ENCODE measurements around the gene DHRS7.

DHRS7 gene

DNA sequence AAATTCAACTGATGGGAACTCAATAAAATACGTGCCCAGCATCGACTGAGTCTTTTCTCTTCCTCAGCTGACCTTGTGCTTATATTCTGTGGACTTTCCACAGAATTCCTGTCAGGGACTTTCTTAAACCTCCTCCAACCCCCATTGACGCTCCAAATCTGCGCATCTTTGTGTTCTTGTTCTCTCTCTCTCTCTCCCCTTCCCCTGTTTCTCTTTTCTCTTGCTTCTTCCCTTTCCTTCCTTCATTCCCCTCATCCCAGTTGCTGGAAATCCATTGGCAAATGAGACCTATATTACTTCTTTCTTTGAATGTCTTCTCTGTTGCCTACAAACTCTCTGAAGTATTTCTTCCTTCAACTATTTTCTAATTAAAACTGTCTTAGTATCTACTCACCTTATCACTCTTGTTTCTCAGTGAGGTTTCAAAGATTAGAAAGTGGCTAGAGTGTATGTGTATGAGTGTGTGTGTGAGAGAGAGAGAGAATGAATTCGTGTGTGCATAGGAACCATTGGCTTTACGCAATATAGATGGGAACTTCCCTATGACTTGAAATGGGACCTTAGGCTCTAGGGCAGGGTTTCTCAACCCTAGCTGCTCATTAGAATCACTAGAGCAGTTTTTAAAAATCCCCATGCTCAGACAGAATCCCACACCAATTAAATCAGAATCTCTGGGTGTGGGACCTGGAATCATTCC, 41.8 kb upstream of the DHRS7 start:
- ChIA-PET POLR2A (no interaction called here), CTCF (no interaction called here)
- DNase-seq (ENCODE audit: extremely low spot score), result no peak
- TF ChIP-seq FOXM1 (IDR thresholded peaks at IDR 0.05; ENCODE audit: borderline replicate concordance), result no peak
- no peak for TF ChIP-seq CTBP1 (IDR thresholded peaks at IDR 0.05; ENCODE audit: borderline replicate concordance)
- TF ChIP-seq FOXK2 (IDR thresholded peaks at IDR 0.05), result no peak
- no peak for TF ChIP-seq HDGF (IDR thresholded peaks at IDR 0.05; ENCODE audit: borderline replicate concordance)
- no peak for TF ChIP-seq NFRKB (IDR thresholded peaks at IDR 0.05)
- TF ChIP-seq SUZ12 (IDR thresholded peaks at IDR 0.05), result no peak
- no peak for TF ChIP-seq SP1 (IDR thresholded peaks at IDR 0.05)
- TF ChIP-seq TARDBP (IDR thresholded peaks at IDR 0.05), result no peak
- TF ChIP-seq ELF4 (IDR thresholded peaks at IDR 0.05), result no peak
- no peak for TF ChIP-seq ARNT (IDR thresholded peaks at IDR 0.05)
- TF ChIP-seq, protein P1, sequence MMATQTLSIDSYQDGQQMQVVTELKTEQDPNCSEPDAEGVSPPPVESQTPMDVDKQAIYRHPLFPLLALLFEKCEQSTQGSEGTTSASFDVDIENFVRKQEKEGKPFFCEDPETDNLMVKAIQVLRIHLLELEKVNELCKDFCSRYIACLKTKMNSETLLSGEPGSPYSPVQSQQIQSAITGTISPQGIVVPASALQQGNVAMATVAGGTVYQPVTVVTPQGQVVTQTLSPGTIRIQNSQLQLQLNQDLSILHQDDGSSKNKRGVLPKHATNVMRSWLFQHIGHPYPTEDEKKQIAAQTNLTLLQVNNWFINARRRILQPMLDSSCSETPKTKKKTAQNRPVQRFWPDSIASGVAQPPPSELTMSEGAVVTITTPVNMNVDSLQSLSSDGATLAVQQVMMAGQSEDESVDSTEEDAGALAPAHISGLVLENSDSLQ (IDR thresholded peaks at IDR 0.05), result no peak
- no peak for TF ChIP-seq ZNF384 (IDR thresholded peaks at IDR 0.05)
- no peak for TF ChIP-seq L3MBTL2 (conservative IDR thresholded peaks at IDR 0.05)

DNA sequence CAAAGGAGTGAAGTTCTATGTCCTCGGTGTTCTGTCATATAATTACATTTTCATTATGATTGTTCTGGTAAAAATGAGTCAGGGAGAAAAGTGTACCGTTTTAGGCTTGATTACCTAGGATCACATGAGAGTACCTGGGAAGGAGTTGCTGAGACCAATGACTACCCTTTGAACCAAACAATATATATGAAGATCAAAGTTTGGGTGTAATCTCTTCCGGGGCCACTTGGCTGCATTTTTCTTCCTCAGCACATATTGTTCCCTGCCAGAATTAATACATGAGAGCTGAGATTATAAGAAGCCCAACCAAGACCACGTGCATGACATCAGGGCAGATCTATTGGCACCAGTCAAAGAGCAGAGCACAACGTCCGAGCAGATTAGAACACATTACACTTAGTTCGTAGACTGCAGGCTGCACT, 41.1 kb upstream of the DHRS7 start:
- CTCF ChIA-PET, result no interaction called here
- TF ChIP-seq, protein P1 (IDR thresholded peaks at IDR 0.05), result no peak
- no peak for TF ChIP-seq ZNF384 (IDR thresholded peaks at IDR 0.05)
- TF ChIP-seq SUZ12 (IDR thresholded peaks at IDR 0.05), result no peak
- no peak for TF ChIP-seq LEF1 (IDR thresholded peaks at IDR 0.05; ENCODE audit: borderline replicate concordance)
- no peak for TF ChIP-seq BHLHE40 (IDR thresholded peaks at IDR 0.05; ENCODE audit: borderline replicate concordance)
- TF ChIP-seq CTBP1 (IDR thresholded peaks at IDR 0.05; ENCODE audit: borderline replicate concordance), result no peak
- no peak for TF ChIP-seq FOXA1 (IDR thresholded peaks at IDR 0.05)
- no peak for TF ChIP-seq FOXM1 (IDR thresholded peaks at IDR 0.05; ENCODE audit: borderline replicate concordance)
- TF ChIP-seq ELF4 (IDR thresholded peaks at IDR 0.05), result no peak
- no peak for TF ChIP-seq ARNT (IDR thresholded peaks at IDR 0.05)
- no peak for TF ChIP-seq L3MBTL2 (conservative IDR thresholded peaks at IDR 0.05)
- POLR2A ChIA-PET, result no interaction called here
- DNase-seq (ENCODE audit: extremely low spot score), result no peak

DNA sequence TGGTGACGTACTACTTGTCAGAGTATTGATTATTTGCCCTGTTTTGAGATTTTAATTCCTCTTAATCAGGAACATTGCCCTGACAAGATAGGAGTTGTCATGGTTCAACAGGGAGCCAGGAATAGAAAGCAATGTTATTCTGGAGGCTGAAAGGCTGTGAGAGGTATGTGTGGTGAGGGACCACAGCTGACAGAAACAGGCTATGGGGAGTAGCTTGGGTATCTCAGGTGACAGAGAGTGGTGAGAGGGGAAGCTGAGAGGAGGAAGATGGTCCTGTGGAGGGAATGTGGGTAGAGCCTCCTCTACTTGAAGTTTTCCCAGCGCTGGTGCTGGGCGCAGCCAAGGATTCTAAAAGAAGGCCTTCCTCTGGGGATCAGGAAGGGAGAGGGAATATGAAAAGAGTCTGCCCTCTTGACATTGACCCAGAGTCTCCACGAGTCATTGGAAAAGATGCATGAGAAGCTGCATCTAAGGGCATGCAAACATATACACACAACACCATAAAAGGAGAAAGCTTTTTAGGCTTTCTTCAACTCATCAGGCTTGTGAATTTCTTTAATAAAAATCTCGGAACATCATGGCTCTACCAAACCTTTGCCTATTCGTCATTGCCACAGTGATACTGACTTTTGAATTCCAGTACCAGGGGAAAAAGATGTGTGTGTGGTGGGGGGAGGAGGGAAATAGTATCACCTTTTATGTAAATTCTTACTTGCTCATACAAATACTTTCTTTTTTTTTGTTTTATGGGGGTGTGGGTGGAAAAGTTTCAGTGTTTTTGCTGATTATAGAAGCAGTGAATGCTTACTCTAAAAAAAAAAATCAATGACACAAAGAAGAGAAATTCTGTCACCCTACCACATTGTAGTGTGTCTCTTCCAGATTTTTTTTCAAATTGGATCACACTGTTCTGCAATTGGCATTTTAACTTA, 39.9 kb upstream of the DHRS7 start:
- CTCF ChIA-PET, result no interaction called here
- POLR2A ChIA-PET, result interaction anchor here (2.9 kb wide), 1 partner anchor 44 kb away, joined by 12 read pairs; the partner anchor contains the start of gene PPM1A
- TF ChIP-seq HDGF (IDR thresholded peaks at IDR 0.05; ENCODE audit: borderline replicate concordance) (no peak), FOXA1 (IDR thresholded peaks at IDR 0.05) (no peak), FOXM1 (IDR thresholded peaks at IDR 0.05; ENCODE audit: borderline replicate concordance) (no peak), SP1 (IDR thresholded peaks at IDR 0.05) (no peak), BHLHE40 (IDR thresholded peaks at IDR 0.05; ENCODE audit: borderline replicate concordance) (no peak), NFRKB (IDR thresholded peaks at IDR 0.05) (no peak), ARNT (IDR thresholded peaks at IDR 0.05) (no peak), L3MBTL2 (conservative IDR thresholded peaks at IDR 0.05) (no peak), ZNF384 (IDR thresholded peaks at IDR 0.05) (no peak), ELF4 (IDR thresholded peaks at IDR 0.05) (no peak), LEF1 (IDR thresholded peaks at IDR 0.05; ENCODE audit: borderline replicate concordance) (no peak), FOXK2 (IDR thresholded peaks at IDR 0.05) (no peak), SUZ12 (IDR thresholded peaks at IDR 0.05) (no peak), CTBP1 (IDR thresholded peaks at IDR 0.05; ENCODE audit: borderline replicate concordance) (no peak), TARDBP (IDR thresholded peaks at IDR 0.05) (no peak)
- TF ChIP-seq, protein P1 (IDR thresholded peaks at IDR 0.05), result no peak
- DNase-seq (ENCODE audit: extremely low spot score), result no peak

GRCh38 chr14:60204104-60204842, 39.1 kb upstream of the DHRS7 start:
- DNase-seq (ENCODE audit: extremely low spot score), result no peak
- POLR2A ChIA-PET, result interaction anchor here (2.9 kb wide), 1 partner anchor 45 kb away, joined by 12 read pairs; the partner anchor contains the start of gene PPM1A
- TF ChIP-seq FOXK2 (IDR thresholded peaks at IDR 0.05), result no peak
- no peak for TF ChIP-seq NFRKB (IDR thresholded peaks at IDR 0.05)
- TF ChIP-seq ZNF384 (IDR thresholded peaks at IDR 0.05), result no peak
- no peak for TF ChIP-seq ARNT (IDR thresholded peaks at IDR 0.05)
- no peak for TF ChIP-seq HDGF (IDR thresholded peaks at IDR 0.05; ENCODE audit: borderline replicate concordance)
- TF ChIP-seq SUZ12 (IDR thresholded peaks at IDR 0.05), result no peak
- TF ChIP-seq CTBP1 (IDR thresholded peaks at IDR 0.05; ENCODE audit: borderline replicate concordance), result no peak
- TF ChIP-seq LEF1 (IDR thresholded peaks at IDR 0.05; ENCODE audit: borderline replicate concordance), result no peak
- TF ChIP-seq ELF4 (IDR thresholded peaks at IDR 0.05), result no peak
- CTCF ChIA-PET, result no interaction called here

DNA sequence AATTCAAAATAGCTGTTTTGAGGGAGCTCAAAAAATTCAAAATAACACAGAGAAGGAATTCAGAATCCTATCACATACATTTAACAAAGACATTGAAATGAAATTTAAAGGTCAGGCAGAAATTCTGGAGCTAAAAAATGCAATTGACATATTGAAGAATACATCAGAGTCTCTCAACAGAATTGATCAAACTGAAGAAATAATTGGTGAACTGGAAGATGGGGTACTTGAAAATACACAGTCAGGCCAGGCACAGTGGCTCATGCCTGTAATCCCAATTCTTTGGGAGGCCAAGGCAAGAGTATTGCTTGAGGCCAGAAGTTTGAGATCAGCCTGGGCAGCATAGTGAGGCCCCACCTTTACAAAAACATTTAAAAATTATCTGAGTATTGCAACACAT, 34.1 kb upstream of the DHRS7 start:
- ChIA-PET CTCF (no interaction called here), POLR2A (interaction anchor here (1.4 kb wide), 1 partner anchor 50 kb away, joined by 3 read pairs; the partner anchor contains the start of gene PPM1A)
- TF ChIP-seq LEF1 (IDR thresholded peaks at IDR 0.05; ENCODE audit: borderline replicate concordance) (no peak), CTBP1 (IDR thresholded peaks at IDR 0.05; ENCODE audit: borderline replicate concordance) (no peak), FOXA1 (IDR thresholded peaks at IDR 0.05) (no peak), TARDBP (IDR thresholded peaks at IDR 0.05) (no peak), FOXK2 (IDR thresholded peaks at IDR 0.05) (no peak), FOXM1 (IDR thresholded peaks at IDR 0.05; ENCODE audit: borderline replicate concordance) (no peak), L3MBTL2 (conservative IDR thresholded peaks at IDR 0.05) (no peak), SUZ12 (IDR thresholded peaks at IDR 0.05) (no peak), NFRKB (IDR thresholded peaks at IDR 0.05) (no peak), ELF4 (IDR thresholded peaks at IDR 0.05) (no peak), SP1 (IDR thresholded peaks at IDR 0.05) (no peak), ZNF384 (IDR thresholded peaks at IDR 0.05) (no peak), ARNT (IDR thresholded peaks at IDR 0.05) (no peak), HDGF (IDR thresholded peaks at IDR 0.05; ENCODE audit: borderline replicate concordance) (no peak), BHLHE40 (IDR thresholded peaks at IDR 0.05; ENCODE audit: borderline replicate concordance) (no peak)
- TF ChIP-seq, protein P1 (IDR thresholded peaks at IDR 0.05), result no peak

More for the DNA sequence above, 34.1 kb upstream of the DHRS7 start:
- DNase-seq (ENCODE audit: extremely low spot score), result no peak

All from HEK293T (cell line).